ENCODE data around the gene BLID. TPM values are rescaled to one million over a fixed set of nuclear protein-coding genes. Genes with fewer than 3 reads are reported as not detected.

Gene BLID
- total RNA-seq, 1 donor from 2014 or later: 9.3 TPM

DNA sequence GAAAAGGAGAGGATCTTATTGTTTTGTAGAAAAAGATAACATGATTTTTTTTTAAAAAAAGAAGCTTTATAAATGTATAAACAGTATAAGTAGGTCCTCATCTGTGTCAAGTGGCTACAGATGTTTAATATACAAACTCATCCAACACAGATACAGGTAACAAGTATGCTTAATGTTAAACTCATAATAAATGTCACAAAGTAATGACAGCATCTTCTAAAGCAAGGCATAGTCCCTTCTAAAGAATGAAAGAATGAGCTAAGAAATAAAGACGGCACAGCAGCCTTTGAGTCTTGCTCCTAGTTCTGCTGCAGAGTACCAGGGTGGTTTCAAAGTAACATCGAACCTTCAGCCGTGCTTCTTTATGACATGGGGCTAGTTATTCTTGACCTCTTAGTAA lies 28.7 kb upstream of the BLID start:
- no peak for DNase-seq (ENCODE audit: low spot score)
- intact Hi-C loops (cut with DNase I): no loop called here
- no peak for ATAC-seq

GRCh38 chr11:122141725-122142124 lies 25.7 kb upstream of the BLID start:
- intact Hi-C loops (cut with DNase I): no loop called here
- DNase-seq (ENCODE audit: low spot score) (no peak), ATAC-seq (no peak)

DNA sequence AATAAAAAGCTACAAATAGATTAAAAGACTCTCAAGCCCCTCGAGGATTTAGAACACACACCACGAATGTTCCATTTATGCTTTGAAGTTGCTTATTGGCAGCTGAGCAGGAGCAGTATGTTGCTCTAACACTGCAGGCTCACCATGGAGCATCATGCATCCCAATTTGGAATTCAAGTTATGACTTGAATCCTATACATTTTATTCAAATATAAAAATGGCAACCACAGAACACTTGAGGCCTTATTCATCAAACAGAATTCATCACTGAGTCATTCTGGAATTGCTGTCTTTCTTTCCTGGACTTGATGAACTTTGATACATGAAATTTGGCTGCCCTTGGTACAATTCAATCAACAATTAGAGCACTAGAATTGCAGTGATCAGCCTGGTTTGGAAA lies 24.5 kb upstream of the BLID start:
- intact Hi-C loops (cut with DNase I): no loop called here
- DNase-seq (ENCODE audit: low spot score) (no peak), ATAC-seq (no peak)

DNA sequence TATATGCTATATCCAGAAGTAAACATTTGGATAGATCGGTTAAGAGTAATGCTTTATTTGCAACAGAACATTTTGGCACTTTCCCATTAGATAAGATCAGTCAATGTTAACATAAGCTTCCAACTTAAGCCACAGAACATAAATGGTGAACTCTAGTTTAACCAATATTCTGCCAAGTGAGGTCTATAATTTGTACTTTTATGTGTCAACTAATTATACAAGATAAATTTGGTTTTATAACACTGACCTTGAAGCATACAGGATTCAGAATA lies 23.5 kb upstream of the BLID start:
- DNase-seq (ENCODE audit: low spot score): no peak
- no peak for ATAC-seq
- intact Hi-C loops (cut with DNase I): no loop called here

DNA sequence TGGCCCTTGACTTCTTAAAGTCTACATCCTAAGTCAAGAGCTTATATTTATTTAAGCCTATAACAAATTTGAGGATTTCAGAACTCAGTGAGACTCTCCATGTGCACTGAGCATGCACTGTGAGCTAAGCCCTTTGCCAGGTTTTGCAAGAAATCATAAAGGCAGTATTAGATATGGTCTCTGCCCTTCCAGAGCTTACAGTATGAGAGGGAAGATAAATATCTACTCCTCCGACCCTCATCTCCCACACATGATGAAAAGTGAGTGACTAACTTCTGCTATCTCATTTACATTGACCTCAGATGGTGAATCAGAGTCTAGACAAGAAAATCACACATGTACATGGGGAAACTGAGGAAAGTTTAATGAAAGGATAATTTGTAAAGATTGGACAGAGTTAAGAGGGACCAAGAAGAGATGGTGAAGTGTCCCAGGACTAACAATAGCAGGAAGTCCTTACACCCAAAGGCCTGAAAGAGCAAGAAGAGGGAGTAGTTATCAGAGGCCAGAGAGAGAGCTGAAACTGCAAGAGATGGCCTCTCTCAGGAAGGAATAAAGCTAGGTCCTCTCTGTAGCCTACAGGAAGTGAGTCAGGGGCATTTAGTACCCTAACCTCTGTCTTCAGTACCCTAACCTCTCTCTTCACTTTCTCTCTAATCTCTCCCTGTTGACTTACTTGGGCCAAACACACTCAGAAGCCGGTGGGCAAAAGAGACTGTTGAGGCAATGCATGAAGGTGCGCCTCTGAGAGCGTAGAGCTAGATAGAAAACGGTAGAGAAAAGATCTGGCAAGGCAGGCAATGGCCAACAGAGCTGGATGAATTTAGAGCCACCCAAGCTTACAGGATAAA lies 23.0 kb upstream of the BLID start:
- intact Hi-C loops (cut with DNase I): no loop called here
- ATAC-seq (no peak), DNase-seq (ENCODE audit: low spot score) (no peak)

- intact Hi-C loops (cut with DNase I): no loop called here
Measured at GRCh38 chr11:122137078-122137793, 21.2 kb upstream of the BLID start.

GRCh38 chr11:122131126-122131525 lies 15.1 kb upstream of the BLID start:
- intact Hi-C loops (cut with DNase I): no loop called here
- ATAC-seq: no peak

More at GRCh38 chr11:122137078-122137793, 21.2 kb upstream of the BLID start:
- peak; percentile 58 for ATAC-seq
- no peak for DNase-seq (ENCODE audit: low spot score)

GRCh38 chr11:122128146-122128545 lies 12.1 kb upstream of the BLID start:
- intact Hi-C loops (cut with DNase I): no loop called here
- no peak for DNase-seq (ENCODE audit: low spot score)
- no peak for ATAC-seq

More at GRCh38 chr11:122131126-122131525, 15.1 kb upstream of the BLID start:
- DNase-seq (ENCODE audit: low spot score): no peak

DNA sequence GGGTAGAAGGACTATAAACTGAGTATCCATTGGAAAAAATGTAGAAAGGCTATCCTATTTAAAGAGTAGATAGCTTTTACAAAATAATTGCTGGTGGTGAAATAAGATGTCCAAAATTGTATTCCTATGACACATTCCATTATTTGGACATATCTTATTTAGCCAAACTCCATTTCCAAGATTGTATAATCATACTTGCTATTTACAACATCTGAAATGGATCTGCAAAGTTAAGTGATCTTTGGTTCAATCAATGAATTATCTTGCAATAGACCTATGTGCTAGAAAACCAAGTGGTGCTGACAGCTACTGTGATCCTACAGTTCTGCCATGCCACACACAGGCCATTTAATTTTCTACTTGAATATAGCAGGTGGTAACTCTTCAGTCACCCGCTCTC lies 11.0 kb upstream of the BLID start:
- intact Hi-C loops (cut with DNase I): no loop called here

DNA sequence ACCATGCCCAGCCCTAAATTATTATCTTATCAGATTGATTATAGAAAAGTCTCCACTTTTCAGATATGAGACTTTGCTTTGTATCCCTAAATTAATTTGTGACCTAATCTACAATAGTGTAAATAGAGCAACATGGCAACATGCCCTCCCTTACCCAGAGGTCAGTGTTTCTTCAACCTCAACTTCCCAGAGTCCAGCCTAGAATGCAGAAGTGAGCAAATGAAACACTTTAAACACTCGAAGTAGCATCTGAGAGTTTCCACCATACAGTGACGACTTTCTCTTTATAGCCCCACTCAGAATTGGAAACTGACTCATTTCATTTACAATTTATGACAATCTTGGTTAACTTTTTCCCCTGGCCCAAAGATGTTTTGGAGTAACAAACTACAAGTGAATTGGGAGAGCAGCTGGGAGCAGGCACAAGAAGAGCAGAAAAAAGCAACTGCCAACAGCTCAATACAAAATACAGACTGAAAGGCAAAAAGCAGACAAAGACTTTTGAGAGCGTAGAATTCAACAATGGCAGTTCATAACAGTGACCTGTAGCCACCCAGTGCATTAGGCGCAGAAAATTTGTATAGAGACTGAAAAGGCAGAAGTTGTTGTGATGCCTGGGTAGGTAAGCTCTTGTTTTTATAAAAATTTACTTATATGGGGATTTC lies 10.1 kb upstream of the BLID start:
- ATAC-seq (no peak), DNase-seq (ENCODE audit: low spot score) (no peak)
- intact Hi-C loops (cut with DNase I): no loop called here

More for the DNA sequence above, 11.0 kb upstream of the BLID start:
- DNase-seq (ENCODE audit: low spot score) (no peak), ATAC-seq (no peak)

- intact Hi-C loops (cut with DNase I): no loop called here
- DNase-seq (ENCODE audit: low spot score) (no peak), ATAC-seq (no peak)
Measured at GRCh38 chr11:122123263-122123929, 7.4 kb upstream of the BLID start.

GRCh38 chr11:122122179-122122578 lies 6.2 kb upstream of the BLID start:
- intact Hi-C loops (cut with DNase I): no loop called here
- DNase-seq (ENCODE audit: low spot score): no peak
- ATAC-seq: no peak

- intact Hi-C loops (cut with DNase I): no loop called here
- ATAC-seq: no peak
- DNase-seq (ENCODE audit: low spot score): no peak
Measured at GRCh38 chr11:122120096-122120495, 4.1 kb upstream of the BLID start.

GRCh38 chr11:122116591-122116990 lies 576 bp upstream of the BLID start:
- intact Hi-C loops (cut with DNase I): loop anchor here (10.0 kb wide), 1 partner anchor 58 kb away; no protein-coding TSS in a partner anchor
- DNase-seq (ENCODE audit: low spot score): no peak
- no peak for ATAC-seq

- ATAC-seq (no peak), DNase-seq (ENCODE audit: low spot score) (no peak)
- intact Hi-C loops (cut with DNase I): loop anchor here (10.0 kb wide), 1 partner anchor 60 kb away; no protein-coding TSS in a partner anchor
Measured at GRCh38 chr11:122114976-122115375, 1.0 kb downstream of the BLID start.

GRCh38 chr11:122113836-122114825 lies 1.9 kb downstream of the BLID start:
- ATAC-seq (peak; percentile 23), DNase-seq (ENCODE audit: low spot score) (no peak)
- intact Hi-C loops (cut with DNase I): loop anchor here (10.0 kb wide), 1 partner anchor 61 kb away; no protein-coding TSS in a partner anchor

GRCh38 chr11:122112470-122113365 lies 3.3 kb downstream of the BLID start:
- ATAC-seq: no peak

More at GRCh38 chr11:122112470-122113365, 3.3 kb downstream of the BLID start:
- DNase-seq (ENCODE audit: low spot score): no peak
- intact Hi-C loops (cut with DNase I): loop anchor here (10.0 kb wide), 1 partner anchor 62 kb away; no protein-coding TSS in a partner anchor
